Measurements from ENCODE around the gene PAQR3.

- TF ChIP-seq POLR2A (IDR thresholded peaks at IDR 0.05) (no peak), CTCF (IDR thresholded peaks at IDR 0.05) (no peak)
These were observed 400 bp upstream of the PAQR3 start for GRCh38 chr4:78939667-78940008.
